ENCODE data around the gene HK1.

HK1 gene

GRCh38 chr10:69360485-69361302 lies 82.4 kb downstream of the HK1 start:
- Histone ChIP-seq H3K4me3 (no peak overlapping the region), H3K4me1 (peaks cover 6 to 81% (median 60%) of the 10 kb centered on the region in 4 donors), H3K27ac (peak overlapping the region; percentile 86 to 87), H3K9me3 (no peaks in the 10 kb centered on the region), H3K36me3 (peaks cover 7 to 19% (median 16%) of the 10 kb centered on the region in 3 donors), H3K27me3 (no peaks in the 10 kb centered on the region)
- intact Hi-C loops (cut with DNase I; ENCODE audit: low total_unique reads) = loop anchor here (5.0 kb wide), 1 partner anchor 33 kb away; no protein-coding TSS in a partner anchor
- TF ChIP-seq, protein P1, sequence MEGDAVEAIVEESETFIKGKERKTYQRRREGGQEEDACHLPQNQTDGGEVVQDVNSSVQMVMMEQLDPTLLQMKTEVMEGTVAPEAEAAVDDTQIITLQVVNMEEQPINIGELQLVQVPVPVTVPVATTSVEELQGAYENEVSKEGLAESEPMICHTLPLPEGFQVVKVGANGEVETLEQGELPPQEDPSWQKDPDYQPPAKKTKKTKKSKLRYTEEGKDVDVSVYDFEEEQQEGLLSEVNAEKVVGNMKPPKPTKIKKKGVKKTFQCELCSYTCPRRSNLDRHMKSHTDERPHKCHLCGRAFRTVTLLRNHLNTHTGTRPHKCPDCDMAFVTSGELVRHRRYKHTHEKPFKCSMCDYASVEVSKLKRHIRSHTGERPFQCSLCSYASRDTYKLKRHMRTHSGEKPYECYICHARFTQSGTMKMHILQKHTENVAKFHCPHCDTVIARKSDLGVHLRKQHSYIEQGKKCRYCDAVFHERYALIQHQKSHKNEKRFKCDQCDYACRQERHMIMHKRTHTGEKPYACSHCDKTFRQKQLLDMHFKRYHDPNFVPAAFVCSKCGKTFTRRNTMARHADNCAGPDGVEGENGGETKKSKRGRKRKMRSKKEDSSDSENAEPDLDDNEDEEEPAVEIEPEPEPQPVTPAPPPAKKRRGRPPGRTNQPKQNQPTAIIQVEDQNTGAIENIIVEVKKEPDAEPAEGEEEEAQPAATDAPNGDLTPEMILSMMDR (IDR thresholded peaks at IDR 0.05) = no peak
- peak; percentile 83 to 92 for DNase-seq

DNA sequence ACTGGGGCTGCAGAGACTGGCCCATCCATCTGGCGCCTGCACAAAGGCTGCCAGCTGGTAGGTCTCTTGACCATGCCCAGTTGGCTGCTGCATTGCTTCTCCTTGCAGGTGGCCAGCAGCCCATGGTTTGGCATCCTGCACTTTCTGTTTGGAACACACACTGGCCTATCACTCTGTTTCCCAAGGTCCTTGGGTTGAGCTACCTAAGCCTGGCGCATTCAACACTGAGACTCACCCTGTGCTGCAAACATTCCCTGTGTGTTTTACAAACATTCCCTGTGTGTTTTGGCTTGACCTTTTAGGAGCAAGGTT lies 83.0 kb downstream of the HK1 start:
- TF ChIP-seq, protein P1 (IDR thresholded peaks at IDR 0.05) = no peak
- H3K4me1 ChIP-seq = peaks cover 6 to 81% (median 60%) of the 10 kb centered on the region in 4 donors
- H3K27me3 ChIP-seq = no peaks in the 10 kb centered on the region
- intact Hi-C loops (cut with DNase I; ENCODE audit: low total_unique reads) = loop anchor here (5.0 kb wide), 1 partner anchor 34 kb away; no protein-coding TSS in a partner anchor
- peak overlapping the region; percentile 86 to 87 for H3K27ac ChIP-seq
- DNase-seq = no peak
- H3K9me3 ChIP-seq = no peaks in the 10 kb centered on the region
- H3K36me3 ChIP-seq = peaks cover 13 to 25% (median 21%) of the 10 kb centered on the region in 3 donors
- H3K4me3 ChIP-seq = no peak overlapping the region

GRCh38 chr10:69362471-69362954 lies 84.2 kb downstream of the HK1 start:
- no peaks in the 10 kb centered on the region for H3K27me3 ChIP-seq
- DNase-seq = peak; percentile 81 to 94
- intact Hi-C loops (cut with DNase I; ENCODE audit: low total_unique reads) = loop anchor here (5.0 kb wide), 1 partner anchor 35 kb away; no protein-coding TSS in a partner anchor
- peaks cover 20 to 37% (median 32%) of the 10 kb centered on the region in 3 donors for H3K36me3 ChIP-seq
- TF ChIP-seq, protein P1 (IDR thresholded peaks at IDR 0.05) = no peak
- no peaks in the 10 kb centered on the region for H3K9me3 ChIP-seq
- peak overlapping the region; percentile 86 to 87 for H3K27ac ChIP-seq
- peaks cover 6 to 77% (median 64%) of the 10 kb centered on the region in 4 donors for H3K4me1 ChIP-seq
- H3K4me3 ChIP-seq = peak overlapping the region in 1 of 2 donors; percentile 10

- Histone ChIP-seq H3K27me3 (no peaks in the 10 kb centered on the region), H3K4me3 (no peak overlapping the region), H3K9me3 (no peaks in the 10 kb centered on the region), H3K27ac (peak overlapping the region; percentile 86 to 87), H3K36me3 (peaks cover 22 to 47% (median 38%) of the 10 kb centered on the region in 3 donors), H3K4me1 (peaks cover 6 to 69% (median 57%) of the 10 kb centered on the region in 4 donors)
- intact Hi-C loops (cut with DNase I; ENCODE audit: low total_unique reads) = loop anchor here (5.0 kb wide), 1 partner anchor 36 kb away; no protein-coding TSS in a partner anchor
- DNase-seq = no peak
- TF ChIP-seq, protein P1 (IDR thresholded peaks at IDR 0.05) = no peak
Measured at GRCh38 chr10:69363666-69364065, 85.4 kb downstream of the HK1 start.

DNA sequence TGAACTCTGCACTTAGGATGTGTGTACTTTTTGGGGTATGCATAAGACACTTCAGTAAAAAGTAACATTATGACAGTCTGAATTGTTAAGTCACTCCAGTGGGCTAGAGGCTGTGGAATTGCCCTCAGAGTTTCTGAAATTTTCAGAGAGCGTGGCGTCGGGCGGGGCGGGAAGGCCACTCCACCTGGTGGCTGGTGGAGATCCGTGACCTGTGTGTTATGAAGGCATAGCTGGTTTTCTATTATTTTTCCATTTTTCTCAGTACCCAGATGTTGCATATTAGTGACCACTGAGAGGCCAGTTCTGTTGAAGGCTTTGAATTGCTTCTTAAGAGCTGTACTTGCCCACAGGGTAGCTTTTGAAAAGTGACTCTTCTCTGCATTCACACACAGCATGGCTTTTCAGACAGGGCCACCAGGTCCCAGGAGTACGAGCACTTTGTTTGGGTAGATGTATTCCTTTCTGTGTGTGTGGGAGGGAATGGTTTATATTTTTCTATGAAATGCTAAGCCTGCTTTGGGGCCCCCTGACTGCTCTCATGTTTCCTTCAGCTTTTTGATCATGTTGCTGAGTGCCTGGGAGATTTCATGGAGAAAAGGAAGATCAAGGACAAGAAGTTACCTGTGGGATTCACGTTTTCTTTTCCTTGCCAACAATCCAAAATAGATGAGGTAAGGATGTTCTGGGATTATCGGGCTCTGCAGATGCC lies 86.1 kb downstream of the HK1 start:
- Histone ChIP-seq H3K36me3 (peaks cover 29 to 55% (median 46%) of the 10 kb centered on the region in 3 donors), H3K9me3 (no peaks in the 10 kb centered on the region), H3K27me3 (no peaks in the 10 kb centered on the region), H3K27ac (peak overlapping the region; percentile 86 to 87), H3K4me3 (no peak overlapping the region), H3K4me1 (peaks cover 6 to 62% (median 51%) of the 10 kb centered on the region in 4 donors)
- DNase-seq = no peak
- intact Hi-C loops (cut with DNase I; ENCODE audit: low total_unique reads) = loop anchor here (5.0 kb wide), 1 partner anchor 37 kb away; no protein-coding TSS in a partner anchor
- TF ChIP-seq, protein P1 (IDR thresholded peaks at IDR 0.05) = no peak

Measured in tibial artery (tissue), 4 donors.